Measurements from ENCODE around the gene RFX6.
"Not testable (repeated sequence)": the region's sequence is repeated elsewhere in the genome, so short reads cannot be mapped to it uniquely, and the experiment has no call there.

The RFX6 gene, protein sequence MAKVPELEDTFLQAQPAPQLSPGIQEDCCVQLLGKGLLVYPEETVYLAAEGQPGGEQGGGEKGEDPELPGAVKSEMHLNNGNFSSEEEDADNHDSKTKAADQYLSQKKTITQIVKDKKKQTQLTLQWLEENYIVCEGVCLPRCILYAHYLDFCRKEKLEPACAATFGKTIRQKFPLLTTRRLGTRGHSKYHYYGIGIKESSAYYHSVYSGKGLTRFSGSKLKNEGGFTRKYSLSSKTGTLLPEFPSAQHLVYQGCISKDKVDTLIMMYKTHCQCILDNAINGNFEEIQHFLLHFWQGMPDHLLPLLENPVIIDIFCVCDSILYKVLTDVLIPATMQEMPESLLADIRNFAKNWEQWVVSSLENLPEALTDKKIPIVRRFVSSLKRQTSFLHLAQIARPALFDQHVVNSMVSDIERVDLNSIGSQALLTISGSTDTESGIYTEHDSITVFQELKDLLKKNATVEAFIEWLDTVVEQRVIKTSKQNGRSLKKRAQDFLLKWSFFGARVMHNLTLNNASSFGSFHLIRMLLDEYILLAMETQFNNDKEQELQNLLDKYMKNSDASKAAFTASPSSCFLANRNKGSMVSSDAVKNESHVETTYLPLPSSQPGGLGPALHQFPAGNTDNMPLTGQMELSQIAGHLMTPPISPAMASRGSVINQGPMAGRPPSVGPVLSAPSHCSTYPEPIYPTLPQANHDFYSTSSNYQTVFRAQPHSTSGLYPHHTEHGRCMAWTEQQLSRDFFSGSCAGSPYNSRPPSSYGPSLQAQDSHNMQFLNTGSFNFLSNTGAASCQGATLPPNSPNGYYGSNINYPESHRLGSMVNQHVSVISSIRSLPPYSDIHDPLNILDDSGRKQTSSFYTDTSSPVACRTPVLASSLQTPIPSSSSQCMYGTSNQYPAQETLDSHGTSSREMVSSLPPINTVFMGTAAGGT

GRCh38 chr6:116876635-116877611 lies at the start of gene RFX6:
TSS of gene RFX6 (plus strand) at chr6:116877242. CDS start at chr6:116877276, 34 bp downstream.
- TF ChIP-seq, protein P1, sequence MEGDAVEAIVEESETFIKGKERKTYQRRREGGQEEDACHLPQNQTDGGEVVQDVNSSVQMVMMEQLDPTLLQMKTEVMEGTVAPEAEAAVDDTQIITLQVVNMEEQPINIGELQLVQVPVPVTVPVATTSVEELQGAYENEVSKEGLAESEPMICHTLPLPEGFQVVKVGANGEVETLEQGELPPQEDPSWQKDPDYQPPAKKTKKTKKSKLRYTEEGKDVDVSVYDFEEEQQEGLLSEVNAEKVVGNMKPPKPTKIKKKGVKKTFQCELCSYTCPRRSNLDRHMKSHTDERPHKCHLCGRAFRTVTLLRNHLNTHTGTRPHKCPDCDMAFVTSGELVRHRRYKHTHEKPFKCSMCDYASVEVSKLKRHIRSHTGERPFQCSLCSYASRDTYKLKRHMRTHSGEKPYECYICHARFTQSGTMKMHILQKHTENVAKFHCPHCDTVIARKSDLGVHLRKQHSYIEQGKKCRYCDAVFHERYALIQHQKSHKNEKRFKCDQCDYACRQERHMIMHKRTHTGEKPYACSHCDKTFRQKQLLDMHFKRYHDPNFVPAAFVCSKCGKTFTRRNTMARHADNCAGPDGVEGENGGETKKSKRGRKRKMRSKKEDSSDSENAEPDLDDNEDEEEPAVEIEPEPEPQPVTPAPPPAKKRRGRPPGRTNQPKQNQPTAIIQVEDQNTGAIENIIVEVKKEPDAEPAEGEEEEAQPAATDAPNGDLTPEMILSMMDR (IDR thresholded peaks at IDR 0.05; ENCODE audit: insufficient read depth, low read length, poor library complexity, severe bottlenecking), result no peak
- no peak for TF ChIP-seq EZH2phosphoT487 (conservative IDR thresholded peaks at IDR 0.05; ENCODE audit: low read length)
- Histone ChIP-seq H3K4me3 (ENCODE audit: insufficient read depth, low read length, poor library complexity, severe bottlenecking) (no peak within 1 kb of the TSS), H3K9me3 (ENCODE audit: insufficient read depth, low read length) (no peaks in the 10 kb centered on the region), H4K20me1 (ENCODE audit: low read depth, low read length) (no peaks in the 10 kb centered on the region), H3F3A (ENCODE audit: insufficient read depth) (no peaks in the 10 kb centered on the region), H3K36me3 (ENCODE audit: low read length) (no peaks in the 10 kb centered on the region), H3K79me2 (ENCODE audit: insufficient read depth, low read length) (no peaks in the 10 kb centered on the region), H3K9ac (ENCODE audit: low read length) (no peak within 1 kb of the TSS), H3K4me2 (ENCODE audit: low read depth, low read length, poor library complexity, severe bottlenecking) (no peak within 1 kb of the TSS), H3K27me3 (ENCODE audit: low read length) (no peaks in the 10 kb centered on the region), H2AFZ (ENCODE audit: low read depth, low read length, severe bottlenecking) (no peak within 1 kb of the TSS), H3K27ac (ENCODE audit: low read depth, low read length) (no peak within 1 kb of the TSS), H3K9me2 (replicated peaks; ENCODE audit: insufficient read depth, low read length) (no peaks in the 10 kb centered on the region)

DNA sequence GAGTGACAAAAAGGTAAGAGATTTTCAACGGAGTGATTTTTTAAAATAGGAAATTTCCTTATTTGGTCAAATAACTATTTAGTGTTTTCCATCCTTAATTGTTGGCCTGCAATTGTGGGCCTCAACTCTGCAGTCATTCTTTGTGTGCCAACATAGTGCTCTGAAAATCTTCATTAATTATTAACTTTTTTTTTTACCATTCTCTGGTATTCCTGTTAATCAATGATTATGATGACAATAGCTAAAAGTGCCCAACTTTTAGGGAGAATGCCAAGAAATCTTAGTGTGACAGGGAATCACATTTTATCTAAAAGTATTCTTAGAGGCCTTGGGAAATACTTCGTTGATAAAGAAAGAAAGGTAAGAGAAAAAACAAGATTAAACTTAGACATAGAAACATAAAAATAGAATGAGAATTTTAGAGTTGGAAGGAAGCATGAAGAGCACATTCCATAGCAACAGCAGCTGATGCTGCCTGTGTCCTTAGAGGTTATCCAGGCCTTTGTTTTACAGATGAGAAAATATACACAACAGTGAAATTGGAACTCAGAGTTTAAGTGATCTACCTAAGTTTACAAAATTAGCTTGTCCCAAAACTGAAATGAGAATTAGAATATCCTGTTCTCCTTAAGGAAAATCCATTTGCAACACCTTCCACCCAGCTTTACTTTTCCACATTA lies 49.3 kb upstream of the RFX6 start:
- no peaks in the 10 kb centered on the region for H3K27me3 ChIP-seq (ENCODE audit: low read length)
- no peak overlapping the region for H3K4me2 ChIP-seq (ENCODE audit: low read depth, low read length, poor library complexity, severe bottlenecking)
- no peaks in the 10 kb centered on the region for H3K36me3 ChIP-seq (ENCODE audit: low read length)
- no peak overlapping the region for H2AFZ ChIP-seq (ENCODE audit: low read depth, low read length, severe bottlenecking)
- TF ChIP-seq, protein P1 (IDR thresholded peaks at IDR 0.05; ENCODE audit: insufficient read depth, low read length, poor library complexity, severe bottlenecking), result no peak
- no peak for TF ChIP-seq EZH2phosphoT487 (conservative IDR thresholded peaks at IDR 0.05; ENCODE audit: low read length)
- H3F3A ChIP-seq (ENCODE audit: insufficient read depth), result no peaks in the 10 kb centered on the region
- H3K4me3 ChIP-seq (ENCODE audit: insufficient read depth, low read length, poor library complexity, severe bottlenecking), result no peak overlapping the region
- H4K20me1 ChIP-seq (ENCODE audit: low read depth, low read length), result no peaks in the 10 kb centered on the region
- no peaks in the 10 kb centered on the region for H3K9me2 ChIP-seq (replicated peaks; ENCODE audit: insufficient read depth, low read length)
- H3K9me3 ChIP-seq (ENCODE audit: insufficient read depth, low read length), result no peaks in the 10 kb centered on the region
- H3K9ac ChIP-seq (ENCODE audit: low read length), result no peak overlapping the region
- no peaks in the 10 kb centered on the region for H3K79me2 ChIP-seq (ENCODE audit: insufficient read depth, low read length)
- no peak overlapping the region for H3K27ac ChIP-seq (ENCODE audit: low read depth, low read length)

DNA sequence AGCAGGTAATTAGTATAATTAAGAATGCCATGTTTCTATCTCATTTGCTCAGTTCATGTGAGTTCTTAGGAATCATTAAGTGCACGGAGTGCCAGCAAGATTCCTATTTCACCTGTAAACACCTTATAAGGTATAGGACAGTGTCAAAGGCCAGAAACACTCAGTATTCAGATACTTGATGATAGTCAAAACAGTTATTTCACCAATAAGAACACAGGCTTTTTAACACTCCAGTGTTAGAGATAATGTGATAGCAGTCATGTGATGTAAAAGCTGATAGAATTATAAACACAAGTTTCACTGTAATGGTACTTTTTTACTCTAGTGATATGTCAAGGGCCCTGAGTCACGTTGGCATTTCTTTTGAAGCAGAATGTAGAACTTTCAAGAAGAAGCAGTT lies 48.1 kb upstream of the RFX6 start, which contains the start of gene GPRC6A:
Gene GPRC6A (minus strand): TSS at position 101 of the 400 bp plus-strand sequence. CDS start 70 bp downstream, at position 31.
- Histone ChIP-seq H2AFZ (ENCODE audit: low read depth, low read length, severe bottlenecking) (no peak within 1 kb of the TSS), H3F3A (ENCODE audit: insufficient read depth) (no peaks in the 10 kb centered on the region), H3K4me3 (ENCODE audit: insufficient read depth, low read length, poor library complexity, severe bottlenecking) (no peak within 1 kb of the TSS), H3K9me2 (replicated peaks; ENCODE audit: insufficient read depth, low read length) (no peaks in the 10 kb centered on the region), H4K20me1 (ENCODE audit: low read depth, low read length) (no peaks in the 10 kb centered on the region), H3K9me3 (ENCODE audit: insufficient read depth, low read length) (no peaks in the 10 kb centered on the region), H3K27ac (ENCODE audit: low read depth, low read length) (no peak within 1 kb of the TSS), H3K4me2 (ENCODE audit: low read depth, low read length, poor library complexity, severe bottlenecking) (no peak within 1 kb of the TSS), H3K36me3 (ENCODE audit: low read length) (no peaks in the 10 kb centered on the region), H3K79me2 (ENCODE audit: insufficient read depth, low read length) (no peaks in the 10 kb centered on the region), H3K27me3 (ENCODE audit: low read length) (no peaks in the 10 kb centered on the region), H3K9ac (ENCODE audit: low read length) (no peak within 1 kb of the TSS)
- TF ChIP-seq, protein P1 (IDR thresholded peaks at IDR 0.05; ENCODE audit: insufficient read depth, low read length, poor library complexity, severe bottlenecking), result no peak
- TF ChIP-seq EZH2phosphoT487 (conservative IDR thresholded peaks at IDR 0.05; ENCODE audit: low read length), result no peak

DNA sequence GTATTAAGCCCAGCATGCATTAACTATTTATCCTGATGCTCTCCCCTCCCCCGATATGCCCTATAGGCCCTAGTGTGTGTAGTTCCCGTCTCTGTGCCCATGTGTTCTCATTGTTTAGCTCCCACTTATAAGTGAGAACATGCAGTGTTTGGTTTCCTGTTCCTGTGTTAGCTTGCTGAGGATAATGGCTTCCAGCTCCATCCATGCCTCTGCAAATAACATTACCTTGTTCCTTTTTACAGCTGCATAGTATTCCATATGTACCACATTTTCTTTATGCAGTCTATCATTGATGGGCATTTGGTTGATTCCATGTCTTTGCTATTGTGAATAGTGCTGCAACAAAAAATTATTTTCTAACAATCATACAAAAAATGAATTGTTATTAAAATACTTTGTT lies 42.5 kb upstream of the RFX6 start:
- not testable (repeated sequence) for H3K4me3 ChIP-seq (ENCODE audit: insufficient read depth, low read length, poor library complexity, severe bottlenecking); H4K20me1 ChIP-seq (ENCODE audit: low read depth, low read length); H3K27ac ChIP-seq (ENCODE audit: low read depth, low read length); H3K9ac ChIP-seq (ENCODE audit: low read length); H3K9me2 ChIP-seq (replicated peaks; ENCODE audit: insufficient read depth, low read length); H3K36me3 ChIP-seq (ENCODE audit: low read length); H3K4me2 ChIP-seq (ENCODE audit: low read depth, low read length, poor library complexity, severe bottlenecking); H2AFZ ChIP-seq (ENCODE audit: low read depth, low read length, severe bottlenecking); H3K79me2 ChIP-seq (ENCODE audit: insufficient read depth, low read length); H3K27me3 ChIP-seq (ENCODE audit: low read length); H3K9me3 ChIP-seq (ENCODE audit: insufficient read depth, low read length); H3F3A ChIP-seq (ENCODE audit: insufficient read depth)

Measured in SU-DHL-6 (cell line).